GM21737 (cell line): ENCODE results near the gene CELSR2.
"Not testable (repeated sequence)": the region's sequence is repeated elsewhere in the genome, so short reads cannot be mapped to it uniquely, and the experiment has no call there.

Source experiments
- ATAC-seq: cut with Tn5 transposase; IDR thresholded peaks from one replicate; pipeline ENCODE4 v1.9.1; 2021; ENCODE audit warnings: mild to moderate bottlenecking, moderate library complexity; ENCODE audit not compliant: unreplicated experiment

CELSR2 gene

GRCh38 chr1:109300650-109301151 lies 51.4 kb downstream of the CELSR2 start:
- no peak for ATAC-seq

- no peak for ATAC-seq
Observed at GRCh38 chr1:109301874-109302273, 52.5 kb downstream of the CELSR2 start.

- ATAC-seq, result no peak
Observed at GRCh38 chr1:109304226-109304920, 55.0 kb downstream of the CELSR2 start.

- not testable (repeated sequence) for ATAC-seq
Observed at GRCh38 chr1:109305991-109306390, 56.7 kb downstream of the CELSR2 start.

- ATAC-seq, result no peak
Observed at GRCh38 chr1:109306832-109307273, 57.5 kb downstream of the CELSR2 start, which contains the start of gene MYBPHL. Gene MYBPHL, minus strand, starts transcription at chr1:109307011. Its CDS starts 20 bp downstream, at chr1:109306991.

GRCh38 chr1:109307274-109308021 lies 58.1 kb downstream of the CELSR2 start:
- ATAC-seq, result no peak

GRCh38 chr1:109309347-109309746 lies 60.0 kb downstream of the CELSR2 start:
- ATAC-seq, result no peak

GRCh38 chr1:109312246-109312645 lies 62.9 kb downstream of the CELSR2 start:
- ATAC-seq, result no peak

GRCh38 chr1:109312978-109313775 lies 63.8 kb downstream of the CELSR2 start:
- no peak for ATAC-seq

GRCh38 chr1:109314795-109315194 lies 65.5 kb downstream of the CELSR2 start:
- ATAC-seq, result no peak

- no peak for ATAC-seq
Observed at GRCh38 chr1:109315288-109315687, 65.9 kb downstream of the CELSR2 start.

- no peak for ATAC-seq
Observed at GRCh38 chr1:109316506-109316905, 67.2 kb downstream of the CELSR2 start.

GRCh38 chr1:109319114-109319513 lies 69.8 kb downstream of the CELSR2 start:
- no peak for ATAC-seq

GRCh38 chr1:109322974-109323373 lies 73.6 kb downstream of the CELSR2 start:
- ATAC-seq, result no peak
